IPS-18a (cell line): Measurements from ENCODE around the gene SMYD4.
"Not testable (repeated sequence)": the region's sequence is repeated elsewhere in the genome, so short reads cannot be mapped to it uniquely, and the experiment has no call there.

ENCODE experiments used
- H3K27ac ChIP-seq: one replicate; pipeline ENCODE4 v1.5.1; 2013; ENCODE audit warnings: low read length
- H3K27me3 ChIP-seq: one replicate; pipeline ENCODE4 v1.6.1; 2013; ENCODE audit warnings: mild to moderate bottlenecking, low read length; ENCODE audit not compliant: control insufficient read depth, insufficient read depth
- H3K36me3 ChIP-seq: one replicate; pipeline ENCODE4 v1.6.1; 2013; ENCODE audit warnings: low read depth, low read length; ENCODE audit not compliant: control insufficient read depth
- H3K4me1 ChIP-seq: one replicate; pipeline ENCODE4 v1.6.1; 2013; ENCODE audit warnings: low read depth, low read length; ENCODE audit not compliant: control insufficient read depth
- H3K4me3 ChIP-seq: one replicate; pipeline ENCODE4 v1.5.1; 2013; ENCODE audit warnings: low read length
- H3K9ac ChIP-seq: one replicate; pipeline ENCODE4 v1.6.1; 2013; ENCODE audit warnings: mild to moderate bottlenecking, low read length, moderate library complexity
- H3K9me3 ChIP-seq: one replicate; pipeline ENCODE4 v1.6.1; 2013; ENCODE audit warnings: low read depth, low read length; ENCODE audit not compliant: control insufficient read depth

SMYD4 gene

GRCh38 chr17:1746975-1747543 lies 82.6 kb downstream of the SMYD4 start:
- Histone ChIP-seq H3K27ac (no peak overlapping the region), H3K4me3 (no peak overlapping the region)

GRCh38 chr17:1745513-1746020 lies 84.1 kb downstream of the SMYD4 start:
- no peaks in the 10 kb centered on the region for H3K27me3 ChIP-seq
- H3K9me3 ChIP-seq: no peaks in the 10 kb centered on the region
- H3K36me3 ChIP-seq: no peaks in the 10 kb centered on the region
- no peak overlapping the region for H3K9ac ChIP-seq
- H3K27ac ChIP-seq: no peak overlapping the region
- no peaks in the 10 kb centered on the region for H3K4me1 ChIP-seq
- H3K4me3 ChIP-seq: no peak overlapping the region

More at GRCh38 chr17:1746975-1747543, 82.6 kb downstream of the SMYD4 start:
- Histone ChIP-seq H3K4me1 (no peaks in the 10 kb centered on the region), H3K36me3 (no peaks in the 10 kb centered on the region), H3K9me3 (no peaks in the 10 kb centered on the region), H3K9ac (no peak overlapping the region), H3K27me3 (no peaks in the 10 kb centered on the region)

- Histone ChIP-seq H3K27ac (no peak overlapping the region), H3K4me3 (no peak overlapping the region), H3K9ac (no peak overlapping the region), H3K9me3 (no peaks in the 10 kb centered on the region), H3K4me1 (no peaks in the 10 kb centered on the region), H3K36me3 (no peaks in the 10 kb centered on the region), H3K27me3 (no peaks in the 10 kb centered on the region)
These were observed 84.9 kb downstream of the SMYD4 start for GRCh38 chr17:1744551-1745512.

- H3K27ac ChIP-seq: no peak overlapping the region
- H3K9ac ChIP-seq: no peak overlapping the region
- H3K4me3 ChIP-seq: no peak overlapping the region
- no peaks in the 10 kb centered on the region for H3K4me1 ChIP-seq
- H3K9me3 ChIP-seq: no peaks in the 10 kb centered on the region
- H3K27me3 ChIP-seq: no peaks in the 10 kb centered on the region
- H3K36me3 ChIP-seq: no peaks in the 10 kb centered on the region
These were observed 86.6 kb downstream of the SMYD4 start for GRCh38 chr17:1743088-1743439.

- H3K27ac ChIP-seq: no peak within 1 kb of the TSS
These were observed 87.2 kb downstream of the SMYD4 start, which contains the start of gene SERPINF2 for GRCh38 chr17:1742371-1743087. Gene SERPINF2 (plus strand): TSS chr17:1742871. CDS start chr17:1744996, 2,125 bp downstream.

GRCh38 chr17:1741899-1742298 lies 87.8 kb downstream of the SMYD4 start:
- not testable (repeated sequence) for H3K36me3 ChIP-seq, H3K9ac ChIP-seq, H3K27me3 ChIP-seq, H3K4me1 ChIP-seq, H3K4me3 ChIP-seq, H3K27ac ChIP-seq, H3K9me3 ChIP-seq

More at GRCh38 chr17:1742371-1743087, 87.2 kb downstream of the SMYD4 start, which contains the start of gene SERPINF2:
- Histone ChIP-seq H3K36me3 (no peaks in the 10 kb centered on the region), H3K9ac (no peak within 1 kb of the TSS), H3K27me3 (no peaks in the 10 kb centered on the region), H3K4me3 (no peak within 1 kb of the TSS), H3K4me1 (no peaks in the 10 kb centered on the region), H3K9me3 (no peaks in the 10 kb centered on the region)

- Histone ChIP-seq H3K4me1 (peaks cover 3% of the 10 kb centered on the region), H3K27me3 (no peaks in the 10 kb centered on the region), H3K9me3 (no peaks in the 10 kb centered on the region), H3K36me3 (no peaks in the 10 kb centered on the region), H3K4me3 (no peak overlapping the region), H3K27ac (no peak overlapping the region), H3K9ac (no peak overlapping the region)
These were observed 92.0 kb downstream of the SMYD4 start for GRCh38 chr17:1737531-1738291.

GRCh38 chr17:1736348-1737281 lies 93.1 kb downstream of the SMYD4 start:
- Histone ChIP-seq H3K9me3 (no peaks in the 10 kb centered on the region), H3K27ac (no peak overlapping the region), H3K9ac (no peak overlapping the region), H3K36me3 (no peaks in the 10 kb centered on the region), H3K27me3 (no peaks in the 10 kb centered on the region), H3K4me3 (no peak overlapping the region), H3K4me1 (peaks cover 3% of the 10 kb centered on the region)

GRCh38 chr17:1735834-1736347 lies 93.8 kb downstream of the SMYD4 start:
- Histone ChIP-seq H3K27me3 (no peaks in the 10 kb centered on the region), H3K27ac (no peak overlapping the region), H3K9me3 (no peaks in the 10 kb centered on the region), H3K9ac (no peak overlapping the region), H3K36me3 (no peaks in the 10 kb centered on the region), H3K4me1 (peaks cover 3% of the 10 kb centered on the region), H3K4me3 (no peak overlapping the region)

GRCh38 chr17:1735418-1735817 lies 94.3 kb downstream of the SMYD4 start:
- peaks cover 3% of the 10 kb centered on the region for H3K4me1 ChIP-seq
- H3K9me3 ChIP-seq: no peaks in the 10 kb centered on the region
- no peak overlapping the region for H3K4me3 ChIP-seq
- H3K27ac ChIP-seq: no peak overlapping the region
- H3K36me3 ChIP-seq: no peaks in the 10 kb centered on the region
- no peak overlapping the region for H3K9ac ChIP-seq
- no peaks in the 10 kb centered on the region for H3K27me3 ChIP-seq
